GM12878 (cell line): ENCODE data around the gene RALGDS. TPM values are rescaled to one million over a fixed set of nuclear protein-coding genes. Genes with fewer than 3 reads are reported as not detected.

Source experiments
- ATAC-seq: fragments of 200-7000 bp; cut with Tn5 transposase; 3 replicates; pipeline ENCODE4 v1.9.1; 2020; ENCODE audit warnings: mild to moderate bottlenecking, moderate library complexity
- Bru-seq: library from RNA; stranded (reverse); fragments of 400-500 nt; gene quantifications from one replicate; lab custom pipeline; 2021; lab: Mats Ljungman, UMichigan
- BruChase-seq, 2 experiments: library from RNA; stranded (reverse); fragments of 400-500 nt; gene quantifications; one replicate each; lab custom pipeline; 2021; lab: Mats Ljungman, UMichigan
- BruUV-seq: library from RNA; stranded (reverse); fragments of 400-500 nt; replicated peaks from 2 replicates; lab custom pipeline; 2021; lab: Mats Ljungman, UMichigan
- CTCF ChIA-PET: fragments of 300-600 bp; sonication (Branson Sonifier 250); formaldehyde crosslinking; extraction: SDS; loops from one replicate; lab custom pipeline; 2021; ENCODE audit warnings: inconsistent platforms; lab: Yijun Ruan, JAX
- POLR2A ChIA-PET: fragments of 350-600 bp; formaldehyde crosslinking; extraction: SDS; loops from one replicate; lab custom pipeline; 2021; ENCODE audit warnings: inconsistent platforms; lab: Charles Lee
- RAD21 ChIA-PET: fragments of 300-600 bp; sonication (Branson Sonifier 250); formaldehyde crosslinking; loops from one replicate; lab custom pipeline; 2023; ENCODE audit warnings: antibody characterized with exemption; ENCODE audit not compliant: unreplicated experiment; lab: Charles Lee
- SMC1A ChIA-PET: fragments of 300-600 bp; sonication (Branson Sonifier 250); formaldehyde crosslinking; loops from one replicate; lab custom pipeline; 2023; ENCODE audit not compliant: unreplicated experiment, uncharacterized antibody; lab: Charles Lee
- DNase-seq: peaks from one replicate; pipeline ENCODE4 v3.0.0-alpha.2; 2011; ENCODE audit warnings: low read depth, low spot score
- FAIRE-seq: peaks from 3 replicates; lab custom pipeline; 2011; peaks lifted over from hg19 to GRCh38; lab: Jason Lieb, UNC
- H2AFZ ChIP-seq: 2 replicates; pipeline ENCODE4 v1.6.0; 2011; ENCODE audit warnings: low read depth, low read length, control low read depth; ENCODE audit not compliant: control insufficient read depth
- H3K27ac ChIP-seq: 2 replicates; pipeline ENCODE4 v1.5.1; 2011; ENCODE audit warnings: control low read depth; ENCODE audit not compliant: control insufficient read depth, insufficient read depth
- H3K27me3 ChIP-seq, 2 experiments: replicated peaks in 1 of 2; 2 replicates each; pipeline versions ENCODE4 v1.6.0 to v1.6.1; 2011; ENCODE audit warnings: low read length in 1 of 2; ENCODE audit not compliant: control insufficient read depth in 2 of 2, insufficient read depth in 2 of 2
- H3K36me3 ChIP-seq, 2 experiments: 2 replicates each; pipeline ENCODE4 v1.5.1; 2011; ENCODE audit warnings: low read length in 1 of 2; ENCODE audit not compliant: control insufficient read depth in 2 of 2, insufficient read depth in 2 of 2
- H3K4me1 ChIP-seq: 2 replicates; pipeline ENCODE4 v1.6.1; 2011; ENCODE audit warnings: mild to moderate bottlenecking, low read length, moderate library complexity, mixed read lengths; ENCODE audit not compliant: control insufficient read depth, insufficient read depth
- H3K4me2 ChIP-seq: 2 replicates; pipeline ENCODE4 v1.6.0; 2011; ENCODE audit warnings: control low read depth; ENCODE audit not compliant: control insufficient read depth, insufficient read depth
- H3K4me3 ChIP-seq: fragments of 200-600 bp; sonication (generic); 2 replicates; pipeline ENCODE4 v1.5.1; 2016
- H3K79me2 ChIP-seq: 2 replicates; pipeline ENCODE4 v1.6.0; 2011; ENCODE audit warnings: low read length; ENCODE audit not compliant: control insufficient read depth, insufficient read depth
- H3K9ac ChIP-seq: 2 replicates; pipeline ENCODE4 v1.8.0; 2011; ENCODE audit warnings: low read length, control low read depth, mixed read lengths; ENCODE audit not compliant: control insufficient read depth, insufficient read depth
- H3K9me3 ChIP-seq: replicated peaks from 3 replicates; pipeline ENCODE4 v1.5.1; 2011; ENCODE audit warnings: mild to moderate bottlenecking, low read length; ENCODE audit not compliant: control insufficient read depth, insufficient read depth
- H4K20me1 ChIP-seq: 2 replicates; pipeline ENCODE4 v1.6.0; 2011; ENCODE audit not compliant: control insufficient read depth, insufficient read depth
- ATF7 ChIP-seq: fragments of 450-650 bp; IDR thresholded peaks from 2 replicates; pipeline ENCODE4 v1.6.1; 2016; ENCODE audit warnings: low read depth, mild to moderate bottlenecking
- GABPA ChIP-seq: IDR thresholded peaks from 2 replicates; pipeline ENCODE4 v1.6.1; 2014; ENCODE audit warnings: antibody characterized with exemption, low read depth, mild to moderate bottlenecking, inconsistent platforms
- MTA2 ChIP-seq: fragments of 450-650 bp; IDR thresholded peaks from 2 replicates; pipeline ENCODE4 v1.6.1; 2016; ENCODE audit warnings: low read depth, mild to moderate bottlenecking, moderate library complexity
- POLR2A ChIP-seq: IDR thresholded peaks from 2 replicates; pipeline ENCODE4 v1.6.1; 2011; ENCODE audit warnings: low read depth, mild to moderate bottlenecking, low read length
- POU2F2 ChIP-seq: IDR thresholded peaks from 3 replicates; pipeline ENCODE4 v1.6.1; 2011; ENCODE audit warnings: low read depth, mild to moderate bottlenecking, low read length, borderline replicate concordance
- SRF ChIP-seq, 2 experiments: IDR thresholded peaks; 2 replicates each; pipeline ENCODE4 v1.6.1; 2011; ENCODE audit warnings: low read depth in 2 of 2, low read length in 2 of 2, mild to moderate bottlenecking in 1 of 2, moderate library complexity in 1 of 2
- STAT1 ChIP-seq: fragments of 450-650 bp; conservative IDR thresholded peaks from 2 replicates; pipeline ENCODE4 v1.6.1; 2014; ENCODE audit warnings: antibody characterized with exemption, mild to moderate bottlenecking
- SUPT20H ChIP-seq: IDR thresholded peaks from 2 replicates; pipeline ENCODE4 v1.6.1; 2011; ENCODE audit warnings: low read depth, mild to moderate bottlenecking, low read length, moderate library complexity, borderline replicate concordance; ENCODE audit not compliant: control insufficient read depth
- TCF7 ChIP-seq: IDR thresholded peaks from 2 replicates; pipeline ENCODE4 v1.6.1; 2014; ENCODE audit warnings: antibody characterized with exemption, borderline replicate concordance
- ZNF207 ChIP-seq: fragments of 450-650 bp; IDR thresholded peaks from 2 replicates; pipeline ENCODE4 v1.6.1; 2014; ENCODE audit warnings: antibody characterized with exemption, mild to moderate bottlenecking, borderline replicate concordance
- WGBS: methylation state at CpG from one replicate; pipeline ENCODE4 v1.1.6; 2016; ENCODE audit warnings: low lambda C conversion rate; ENCODE audit not compliant: insufficient replicate concordance, insufficient coverage; ENCODE audit errors: missing lambda C conversion rate; 5-methylcytosine and 5-hydroxymethylcytosine counted together
- in situ Hi-C: fragments of 300-500 bp; cut with MboI; formaldehyde crosslinking; loops from 9 replicates; pipeline ENCODE4 v1.14.3; 2018; ENCODE audit warnings: mixed read lengths
- intact Hi-C: fragments of 100-400 bp; cut with micrococcal nuclease; formaldehyde crosslinking; loops from one replicate; pipeline ENCODE4 v1.14.2; 2022; ENCODE audit not compliant: unreplicated experiment
- long read RNA-seq, 2 experiments: library from polyadenylated mRNA; unstranded; transcript quantifications; one replicate each; pipeline ENCODE4 v2.0.0, GENCODE V29; 2019 to 2020
- polyA minus RNA-seq, 3 experiments: library from RNA; depleted of rRNA, polyadenylated mRNA; stranded (reverse); fragments of >200 nt; gene quantifications; 2 replicates each; pipeline ENCODE4 v1.2.3, GENCODE V29; 2011
- polyA plus RNA-seq, 11 experiments: library from polyadenylated mRNA; depleted of rRNA in 4 of 11; unstranded in 6 of 11; stranded (reverse) in 5 of 11; fragments of >200 nt; fragmentation: Nextera tagmentation in 4 of 11; fragmentation: Illumina TruSeq in 1 of 11; extraction: Ambion mirVana in 4 of 11; extraction: Trizol in 1 of 11; gene quantifications; 1 replicate in 1 of 11; 2 replicates in 10 of 11; pipeline versions ENCODE4 v1.2.1 to v1.2.3, GENCODE V29; 2011 to 2016; ENCODE audit warnings: inconsistent platforms in 2 of 11, missing spikeins in 2 of 11, low read depth in 1 of 11
- total RNA-seq, 4 experiments: library from RNA; depleted of rRNA in 3 of 4; stranded (reverse); fragments of >200 nt in 3 of 4; fragmentation: Illumina TruSeq in 1 of 4; extraction: Trizol in 1 of 4; gene quantifications; 2 replicates each; pipeline versions ENCODE4 v1.2.1 to v1.2.3, GENCODE V29; 2013 to 2021
- TF ChIP-seq, protein P1 (sequence below): IDR thresholded peaks from 2 replicates; pipeline ENCODE4 v1.6.1; 2011; ENCODE audit warnings: low read depth, mild to moderate bottlenecking, low read length, moderate library complexity, borderline replicate concordance; ENCODE audit errors: extremely low read depth
- TF ChIP-seq, protein P2 (sequence below): fragments of 450-650 bp; IDR thresholded peaks from 2 replicates; pipeline ENCODE4 v1.6.1; 2017; ENCODE audit warnings: mild to moderate bottlenecking, moderate library complexity

RALGDS gene
- total RNA-seq (2013; cell fraction: nucleolus; rRNA removed) = 87.1 and 89.7 TPM in 2 replicates
- total RNA-seq (2014; rRNA removed) = 29.7 and 34.1 TPM in 2 replicates
- 17.4 and 19.3 TPM in 2 replicates for total RNA-seq (2014; rRNA removed; fragmentation: Illumina TruSeq; extraction: Trizol)
- 30.1 and 33.3 TPM in 2 replicates for total RNA-seq (2021)
- 15.0 TPM for polyA plus RNA-seq (2011; ENCODE audit: low read depth)
- 33.7 and 48.6 TPM in 2 replicates for polyA plus RNA-seq (2011; rRNA removed)
- 56.3 and 59.0 TPM in 2 replicates for polyA plus RNA-seq (2011; cell fraction: cytosol; rRNA removed)
- polyA plus RNA-seq (2011; cell fraction: nucleus; rRNA removed) = 264 and 316 TPM in 2 replicates
- 22.6 and 37.4 TPM in 2 replicates for polyA plus RNA-seq (2012)
- polyA plus RNA-seq (2014; fragmentation: Illumina TruSeq; extraction: Trizol) = 8.4 and 23.1 TPM in 2 replicates
- 1 to 10 TPM; 1.3 to 2.0 TPM for polyA plus RNA-seq (2014; fragmentation: Nextera tagmentation; extraction: Ambion mirVana)
- polyA plus RNA-seq (2014; rRNA removed) = 43.7 and 49.3 TPM in 2 replicates
- polyA plus RNA-seq (2016; fragmentation: Nextera tagmentation; extraction: Ambion mirVana) = 10 to 100 TPM in 1 of 2 experiments, 1 to 10 TPM in 1; 7.6 to 13.3 TPM
- 22.2 and 36.1 TPM in 2 replicates for polyA minus RNA-seq (2011; rRNA and poly(A)+ RNA removed)
- polyA minus RNA-seq (2011; cell fraction: cytosol; rRNA and poly(A)+ RNA removed) = 9.8 and 20.6 TPM in 2 replicates
- polyA minus RNA-seq (2011; cell fraction: nucleus; rRNA and poly(A)+ RNA removed) = 38.2 and 39.3 TPM in 2 replicates
- percentile 71 among the genes with signal in this experiment for Bru-seq, nascent RNA
- BruChase-seq, experiment 1, labeled RNA remaining after a 6-hour chase = percentile 84 among the genes with signal in this experiment
- percentile 85 among the genes with signal in this experiment for BruChase-seq, experiment 2, labeled RNA remaining after a 2-hour chase
- long read RNA-seq, experiment 1, partial matches to known transcripts = 0 of 2 reads
- long read RNA-seq, experiment 1, other reads (novel, unspliced or antisense) = 1 of 2 reads
- long read RNA-seq, experiment 2, partial matches to known transcripts = 2 of 2 reads
- long read RNA-seq, experiment 2, other reads (novel, unspliced or antisense) = 0 of 2 reads

DNA sequence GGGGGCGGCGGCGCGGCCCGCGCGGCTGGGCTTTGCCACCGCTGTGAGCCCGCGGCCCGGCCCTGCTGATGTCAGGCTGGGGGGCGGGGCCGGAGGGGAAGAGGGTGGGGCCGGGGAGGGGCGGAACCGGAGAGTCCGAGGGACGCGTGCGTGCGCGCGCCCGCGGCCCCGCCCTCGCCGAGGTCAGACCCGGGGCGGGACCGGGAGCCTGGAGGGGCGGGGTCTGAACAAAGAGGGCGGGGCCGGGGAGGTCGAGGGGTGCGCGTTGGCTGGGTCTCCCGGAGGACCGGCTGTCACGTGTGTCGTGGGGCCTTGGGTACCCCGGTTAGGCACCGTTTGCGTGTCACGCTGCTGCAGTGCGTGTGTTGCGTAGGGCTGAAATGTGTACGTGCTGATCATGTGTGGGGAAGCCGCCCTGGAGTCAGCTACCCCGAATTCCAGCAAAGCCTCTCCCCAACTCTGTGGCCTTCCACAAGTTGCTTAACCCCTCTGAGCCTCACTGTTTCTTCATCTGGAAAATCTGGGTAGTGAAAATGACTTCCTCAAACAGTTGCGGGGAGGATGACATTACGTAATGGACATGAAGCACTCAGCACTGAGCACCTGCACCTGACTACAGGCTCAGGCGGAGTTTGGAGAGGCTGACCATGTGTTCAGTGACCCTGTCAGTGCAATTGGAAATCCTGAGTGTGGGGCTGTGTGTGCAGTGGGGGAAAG is at the start of gene RALGDS:
Gene RALGDS (minus strand): TSS at position 43 of the 717 bp plus-strand sequence. CDS start 86 bp downstream, outside the sequence.
- peak within 1 kb of the TSS; percentile 73 for H3K9ac ChIP-seq
- H3K36me3 ChIP-seq = no peaks in the 10 kb centered on the region; a peak in 1 of 4 replicates
- intact Hi-C loops (loop anchor here (1.0 kb wide), 1 partner anchor 28 kb away; no protein-coding TSS in a partner anchor), in situ Hi-C loops (no loop called here)
- RAD21 ChIA-PET = interaction anchor here (14.4 kb wide), 1 partner anchor 25 kb away, joined by 219 read pairs; no protein-coding TSS in a partner anchor
- H3K4me2 ChIP-seq = peak within 1 kb of the TSS; percentile 94
- H4K20me1 ChIP-seq = no peaks in the 10 kb centered on the region; the same call in 1 of the 2 replicates
- peaks cover 53% of the 10 kb centered on the region for H3K4me1 ChIP-seq
- peak within 1 kb of the TSS; percentile 79 for H2AFZ ChIP-seq
- 3% methylated on average over 23 of the region's 53 CpGs for WGBS
- H3K4me3 ChIP-seq = peak within 1 kb of the TSS; percentile 91
- H3K9me3 ChIP-seq = no peaks in the 10 kb centered on the region
- SMC1A ChIA-PET = interaction anchor here (2.1 kb wide), 1 partner anchor 23 kb away, joined by 6 read pairs; no protein-coding TSS in a partner anchor
- ATAC-seq = peak; percentile 68
- peaks cover 45% of the 10 kb centered on the region for H3K79me2 ChIP-seq
- POLR2A ChIA-PET = interaction anchor here (1.2 to 4.0 kb wide), 3 partner anchors 10 to 27 kb away, joined by 4 to 18 read pairs (median 7); no protein-coding TSS in a partner anchor
- peak within 1 kb of the TSS; percentile 81 for H3K27ac ChIP-seq
- peak; percentile 54 for FAIRE-seq
- BruUV-seq = no TSS peak
- CTCF ChIA-PET = interaction anchor here (22.5 kb wide), 1 partner anchor 25 kb away, joined by 401 read pairs; no protein-coding TSS in a partner anchor
- H3K27me3 ChIP-seq = no peaks in the 10 kb centered on the region
- DNase-seq = no peak
- no peak for TF ChIP-seq POU2F2
- TF ChIP-seq GABPA = no peak
- TF ChIP-seq SUPT20H = no peak
- TF ChIP-seq, protein P1, sequence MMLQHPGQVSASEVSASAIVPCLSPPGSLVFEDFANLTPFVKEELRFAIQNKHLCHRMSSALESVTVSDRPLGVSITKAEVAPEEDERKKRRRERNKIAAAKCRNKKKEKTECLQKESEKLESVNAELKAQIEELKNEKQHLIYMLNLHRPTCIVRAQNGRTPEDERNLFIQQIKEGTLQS = peak; percentile 3; the same call in 1 of the 2 replicates
- no peak for TF ChIP-seq SRF (IDR thresholded peaks at IDR 0.05; ENCODE audit: low read depth in 2 of 2, low read length in 2 of 2)
- 0 out of 2 replicates have a peak, but pooled peaks have one; percentile 21 for TF ChIP-seq MTA2
- peak; percentile 90 for TF ChIP-seq ATF7
- TF ChIP-seq ZNF207 = peak; percentile 34; the same call in 1 of the 2 replicates
- TF ChIP-seq POLR2A = no peak
- no peak for TF ChIP-seq STAT1
- TF ChIP-seq TCF7 = no peak
- TF ChIP-seq, protein P2, sequence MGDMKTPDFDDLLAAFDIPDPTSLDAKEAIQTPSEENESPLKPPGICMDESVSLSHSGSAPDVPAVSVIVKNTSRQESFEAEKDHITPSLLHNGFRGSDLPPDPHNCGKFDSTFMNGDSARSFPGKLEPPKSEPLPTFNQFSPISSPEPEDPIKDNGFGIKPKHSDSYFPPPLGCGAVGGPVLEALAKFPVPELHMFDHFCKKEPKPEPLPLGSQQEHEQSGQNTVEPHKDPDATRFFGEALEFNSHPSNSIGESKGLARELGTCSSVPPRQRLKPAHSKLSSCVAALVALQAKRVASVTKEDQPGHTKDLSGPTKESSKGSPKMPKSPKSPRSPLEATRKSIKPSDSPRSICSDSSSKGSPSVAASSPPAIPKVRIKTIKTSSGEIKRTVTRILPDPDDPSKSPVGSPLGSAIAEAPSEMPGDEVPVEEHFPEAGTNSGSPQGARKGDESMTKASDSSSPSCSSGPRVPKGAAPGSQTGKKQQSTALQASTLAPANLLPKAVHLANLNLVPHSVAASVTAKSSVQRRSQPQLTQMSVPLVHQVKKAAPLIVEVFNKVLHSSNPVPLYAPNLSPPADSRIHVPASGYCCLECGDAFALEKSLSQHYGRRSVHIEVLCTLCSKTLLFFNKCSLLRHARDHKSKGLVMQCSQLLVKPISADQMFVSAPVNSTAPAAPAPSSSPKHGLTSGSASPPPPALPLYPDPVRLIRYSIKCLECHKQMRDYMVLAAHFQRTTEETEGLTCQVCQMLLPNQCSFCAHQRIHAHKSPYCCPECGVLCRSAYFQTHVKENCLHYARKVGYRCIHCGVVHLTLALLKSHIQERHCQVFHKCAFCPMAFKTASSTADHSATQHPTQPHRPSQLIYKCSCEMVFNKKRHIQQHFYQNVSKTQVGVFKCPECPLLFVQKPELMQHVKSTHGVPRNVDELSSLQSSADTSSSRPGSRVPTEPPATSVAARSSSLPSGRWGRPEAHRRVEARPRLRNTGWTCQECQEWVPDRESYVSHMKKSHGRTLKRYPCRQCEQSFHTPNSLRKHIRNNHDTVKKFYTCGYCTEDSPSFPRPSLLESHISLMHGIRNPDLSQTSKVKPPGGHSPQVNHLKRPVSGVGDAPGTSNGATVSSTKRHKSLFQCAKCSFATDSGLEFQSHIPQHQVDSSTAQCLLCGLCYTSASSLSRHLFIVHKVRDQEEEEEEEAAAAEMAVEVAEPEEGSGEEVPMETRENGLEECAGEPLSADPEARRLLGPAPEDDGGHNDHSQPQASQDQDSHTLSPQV = no peak
